ENCODE data around the gene PRKCG.

- TF ChIP-seq CTCF (conservative IDR thresholded peaks at IDR 0.05) (no peak), ZFX (IDR thresholded peaks at IDR 0.05) (no peak)
These were observed 34.4 kb upstream of the PRKCG start for GRCh38 chr19:53847555-53847954.
